SH-SY5Y (cell line): Measurements from ENCODE around the gene FGGY.

Source experiments
- GATA2 ChIP-seq: IDR thresholded peaks from 2 replicates; pipeline ENCODE4 v1.6.1; 2011; ENCODE audit warnings: mild to moderate bottlenecking, low read depth, low read length
- GATA3 ChIP-seq: IDR thresholded peaks from 2 replicates; pipeline ENCODE4 v1.6.1; 2011; ENCODE audit warnings: low read depth, mild to moderate bottlenecking, low read length, moderate library complexity

- TF ChIP-seq GATA2 (no peak), GATA3 (no peak)
These were observed 112.7 kb downstream of the FGGY start for GRCh38 chr1:59409549-59409948.
